AG20443 (cell line): ENCODE measurements around the gene MAPKAPK2.

Experiments used
- DNase-seq: peaks from one replicate; pipeline ENCODE4 v3.0.0; 2012; ENCODE audit warnings: low spot score, mixed read lengths

MAPKAPK2 gene

GRCh38 chr1:206683313-206683712 lies 1.4 kb upstream of the MAPKAPK2 start:
- DNase-seq: no peak

- no peak for DNase-seq
Measured at GRCh38 chr1:206684003-206684402, 702 bp upstream of the MAPKAPK2 start.

GRCh38 chr1:206685334-206685768 lies 646 bp downstream of the MAPKAPK2 start:
- peak; percentile 71 for DNase-seq

- peak; percentile 84 for DNase-seq
Measured at GRCh38 chr1:206685769-206686477, 1.2 kb downstream of the MAPKAPK2 start.

GRCh38 chr1:206686478-206687249 lies 2.0 kb downstream of the MAPKAPK2 start:
- no peak for DNase-seq

- DNase-seq: no peak
Measured at GRCh38 chr1:206687251-206687914, 2.7 kb downstream of the MAPKAPK2 start.

GRCh38 chr1:206687915-206688442 lies 3.3 kb downstream of the MAPKAPK2 start:
- no peak for DNase-seq

GRCh38 chr1:206690516-206690915 lies 5.8 kb downstream of the MAPKAPK2 start:
- DNase-seq: no peak

GRCh38 chr1:206691604-206692003 lies 6.9 kb downstream of the MAPKAPK2 start:
- no peak for DNase-seq

- DNase-seq: peak; percentile 68
Measured at GRCh38 chr1:206693029-206693428, 8.3 kb downstream of the MAPKAPK2 start.

- DNase-seq: peak; percentile 67
Measured at GRCh38 chr1:206693592-206693991, 8.9 kb downstream of the MAPKAPK2 start.

- DNase-seq: no peak
Measured at GRCh38 chr1:206694171-206695124, 9.7 kb downstream of the MAPKAPK2 start.

GRCh38 chr1:206695733-206696132 lies 11.0 kb downstream of the MAPKAPK2 start:
- no peak for DNase-seq

- no peak for DNase-seq
Measured at GRCh38 chr1:206696812-206697585, 12.3 kb downstream of the MAPKAPK2 start.

GRCh38 chr1:206698011-206698410 lies 13.3 kb downstream of the MAPKAPK2 start:
- no peak for DNase-seq

GRCh38 chr1:206699000-206699586 lies 14.4 kb downstream of the MAPKAPK2 start:
- DNase-seq: no peak

GRCh38 chr1:206699626-206700025 lies 14.9 kb downstream of the MAPKAPK2 start:
- DNase-seq: no peak

- no peak for DNase-seq
Measured at GRCh38 chr1:206700445-206701036, 15.8 kb downstream of the MAPKAPK2 start.

- no peak for DNase-seq
Measured at GRCh38 chr1:206702260-206702659, 17.6 kb downstream of the MAPKAPK2 start.

- DNase-seq: no peak
Measured at GRCh38 chr1:206702803-206703202, 18.1 kb downstream of the MAPKAPK2 start.
